ENCODE data around the gene HLF.

- TF ChIP-seq POLR2AphosphoS5 (IDR thresholded peaks at IDR 0.05; ENCODE audit: low read depth, low read length) (no peak), CTCF (IDR thresholded peaks at IDR 0.05) (no peak)
Observed at GRCh38 chr17:55299890-55300289, 35.1 kb downstream of the HLF start.

All from Panc1 (cell line).